ENCODE data around the gene KDM7A.

DNA sequence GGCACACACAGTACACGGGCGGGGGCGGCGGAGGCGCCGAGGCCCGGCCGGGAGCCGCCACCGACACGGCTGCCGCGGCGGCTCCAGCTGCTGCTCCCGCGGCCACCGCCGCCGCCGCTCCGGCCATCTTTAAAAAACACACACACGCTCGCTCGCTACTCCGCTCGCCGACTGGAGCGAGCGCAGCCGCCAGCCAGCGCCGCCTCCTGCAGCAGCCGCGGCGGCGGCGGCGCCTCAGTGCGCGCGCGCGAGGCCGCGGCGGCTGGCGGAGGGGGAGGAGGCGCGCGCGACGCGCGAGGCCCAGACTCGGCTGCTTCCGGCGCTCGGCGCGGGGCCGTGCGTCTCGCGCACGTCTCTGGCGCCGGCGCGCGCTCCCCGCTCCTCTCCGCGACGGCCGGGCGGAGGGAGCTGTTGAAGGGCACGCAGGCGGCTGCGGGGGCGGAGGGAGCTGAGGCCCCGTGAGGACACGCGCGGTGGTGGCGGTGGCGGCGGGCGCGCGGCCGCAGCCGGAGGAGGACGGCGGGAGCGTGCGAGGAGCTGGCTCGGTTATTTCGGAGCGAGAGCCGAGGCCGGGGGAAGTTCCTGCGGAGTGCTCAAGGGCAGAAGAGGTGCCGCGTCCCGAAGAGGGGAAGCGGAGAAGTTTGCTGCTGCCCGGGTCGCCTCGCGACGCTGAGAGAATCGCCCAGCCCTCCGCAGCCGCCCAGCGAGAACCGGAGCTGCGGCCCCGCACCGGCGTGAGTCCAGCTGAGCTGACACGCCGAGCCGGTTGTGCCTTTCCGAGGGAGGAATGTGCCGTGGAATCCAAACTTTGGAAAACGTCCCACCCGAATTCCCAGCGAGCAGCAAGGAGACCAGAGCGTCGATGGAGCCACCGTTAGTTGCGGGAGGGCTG lies at the start of gene KDM7A:
- TF ChIP-seq, protein P1, sequence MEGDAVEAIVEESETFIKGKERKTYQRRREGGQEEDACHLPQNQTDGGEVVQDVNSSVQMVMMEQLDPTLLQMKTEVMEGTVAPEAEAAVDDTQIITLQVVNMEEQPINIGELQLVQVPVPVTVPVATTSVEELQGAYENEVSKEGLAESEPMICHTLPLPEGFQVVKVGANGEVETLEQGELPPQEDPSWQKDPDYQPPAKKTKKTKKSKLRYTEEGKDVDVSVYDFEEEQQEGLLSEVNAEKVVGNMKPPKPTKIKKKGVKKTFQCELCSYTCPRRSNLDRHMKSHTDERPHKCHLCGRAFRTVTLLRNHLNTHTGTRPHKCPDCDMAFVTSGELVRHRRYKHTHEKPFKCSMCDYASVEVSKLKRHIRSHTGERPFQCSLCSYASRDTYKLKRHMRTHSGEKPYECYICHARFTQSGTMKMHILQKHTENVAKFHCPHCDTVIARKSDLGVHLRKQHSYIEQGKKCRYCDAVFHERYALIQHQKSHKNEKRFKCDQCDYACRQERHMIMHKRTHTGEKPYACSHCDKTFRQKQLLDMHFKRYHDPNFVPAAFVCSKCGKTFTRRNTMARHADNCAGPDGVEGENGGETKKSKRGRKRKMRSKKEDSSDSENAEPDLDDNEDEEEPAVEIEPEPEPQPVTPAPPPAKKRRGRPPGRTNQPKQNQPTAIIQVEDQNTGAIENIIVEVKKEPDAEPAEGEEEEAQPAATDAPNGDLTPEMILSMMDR (IDR thresholded peaks at IDR 0.05) = no peak
- TF ChIP-seq ZFX (IDR thresholded peaks at IDR 0.05; ENCODE audit: borderline replicate concordance) = no peak

Data from 22Rv1 (cell line).